ENCODE data around the gene MAP4K3.

Gene MAP4K3

DNA sequence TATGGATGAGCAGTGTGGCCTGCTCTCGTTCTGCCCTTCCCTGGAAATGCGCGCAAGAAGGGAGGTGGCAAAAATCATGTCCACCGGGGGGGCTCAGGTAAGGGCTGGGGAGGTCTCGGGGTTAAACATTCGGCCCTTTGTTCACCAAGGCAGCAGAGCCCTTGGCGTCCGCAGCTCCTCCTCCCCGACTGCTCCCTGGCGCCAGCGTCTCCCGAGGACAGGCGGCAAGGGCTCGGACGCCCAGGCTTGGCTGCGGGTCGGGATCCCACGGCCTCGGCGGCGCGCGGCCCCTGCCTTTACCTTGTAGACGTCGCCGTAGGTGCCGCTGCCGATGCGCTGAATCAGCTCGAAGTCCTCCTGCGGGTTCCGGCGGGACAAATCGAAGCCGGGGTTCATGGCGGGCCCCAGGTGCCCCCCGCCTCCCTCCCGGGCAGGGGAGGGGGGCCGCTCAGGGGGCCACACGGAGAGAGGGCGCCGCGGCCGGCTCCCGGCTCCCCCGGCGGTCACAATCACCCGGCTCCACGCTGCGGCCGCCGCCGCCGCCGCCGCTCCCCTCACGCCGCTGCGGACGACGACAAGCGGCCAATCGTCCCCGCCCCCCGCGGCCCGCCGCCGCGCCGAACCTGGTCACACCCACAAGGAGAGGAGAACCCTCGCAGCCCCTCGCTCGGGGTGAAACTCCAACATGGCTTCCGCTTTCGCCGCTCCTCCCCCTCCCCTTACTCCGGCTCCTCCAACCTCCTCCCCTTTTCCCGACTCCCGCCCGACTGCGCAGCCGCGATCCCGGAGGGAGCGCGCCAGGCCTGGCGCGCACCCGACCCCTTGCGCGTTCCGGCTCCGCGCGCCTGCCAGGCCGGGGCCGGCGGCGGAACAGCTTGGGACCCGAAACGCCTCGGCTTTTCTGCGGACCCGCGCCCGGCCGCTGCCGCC is at the start of gene MAP4K3:
MAP4K3 (minus strand) TSS at position 694 of the 930 bp plus-strand sequence; CDS start at position 396, 298 bp downstream.
- DNase-seq: peak; percentile 95 to 97

DNA sequence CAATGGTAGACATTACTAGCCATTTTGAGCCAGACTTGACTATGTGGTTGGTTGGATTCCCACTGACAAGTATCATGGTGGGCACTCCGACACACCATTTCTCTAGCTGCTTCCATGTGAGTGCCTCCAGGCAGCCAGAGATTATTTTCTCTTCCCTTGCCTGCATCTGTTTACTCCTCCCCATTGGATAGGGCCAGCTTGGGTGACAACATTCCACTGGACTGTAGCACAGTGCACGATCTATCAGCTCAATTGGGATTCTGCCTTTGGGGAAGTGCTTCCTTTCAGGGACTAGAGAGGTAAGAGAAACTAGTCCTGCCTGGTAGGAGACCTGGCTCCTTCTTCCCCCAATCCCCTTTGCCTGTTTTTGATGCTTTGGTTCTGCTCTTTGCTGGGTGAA is 49.0 kb upstream of the MAP4K3 start:
- DNase-seq: no peak

DNA sequence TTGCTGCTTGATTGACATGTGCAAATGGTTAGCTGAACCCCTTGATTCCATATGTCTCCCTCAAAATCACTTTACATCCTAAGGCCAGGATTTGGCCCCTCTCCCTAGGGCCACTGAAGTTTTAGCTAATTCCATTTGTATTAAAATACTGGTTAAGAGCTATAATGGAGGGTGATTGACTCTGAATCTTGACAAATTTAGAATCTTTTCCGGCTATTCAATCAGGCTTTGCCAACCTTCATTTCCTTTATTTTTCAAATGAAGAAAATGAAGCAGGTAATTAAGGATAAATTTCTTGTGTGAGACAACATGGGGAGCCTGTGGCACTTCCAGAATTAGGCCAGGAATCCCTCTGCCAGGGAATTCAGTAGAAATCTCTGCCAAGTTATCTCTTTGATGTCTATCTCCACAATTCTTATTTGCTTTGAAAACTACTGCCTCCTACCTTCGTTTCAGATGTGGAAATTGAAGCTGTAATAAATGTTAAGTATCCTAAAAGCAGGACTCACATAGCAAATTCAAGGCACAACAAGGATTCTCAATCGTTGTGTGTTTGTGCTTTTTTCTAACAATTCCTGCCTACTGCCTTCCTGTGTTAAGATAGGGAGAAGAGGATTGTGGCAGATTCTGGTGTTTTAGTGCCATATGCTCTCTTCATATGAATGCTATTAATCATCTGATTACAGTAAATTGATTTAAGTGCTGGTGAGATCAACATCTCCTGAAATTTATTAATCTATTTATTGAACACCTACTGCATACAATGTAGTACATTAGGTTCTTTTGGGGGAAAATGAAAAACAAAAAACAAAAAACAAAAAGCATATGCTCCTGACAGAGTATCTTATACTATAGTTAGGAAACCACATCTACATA is 47.8 kb upstream of the MAP4K3 start:
- DNase-seq: peak in 1 of 2 experiments; percentile 27

DNA sequence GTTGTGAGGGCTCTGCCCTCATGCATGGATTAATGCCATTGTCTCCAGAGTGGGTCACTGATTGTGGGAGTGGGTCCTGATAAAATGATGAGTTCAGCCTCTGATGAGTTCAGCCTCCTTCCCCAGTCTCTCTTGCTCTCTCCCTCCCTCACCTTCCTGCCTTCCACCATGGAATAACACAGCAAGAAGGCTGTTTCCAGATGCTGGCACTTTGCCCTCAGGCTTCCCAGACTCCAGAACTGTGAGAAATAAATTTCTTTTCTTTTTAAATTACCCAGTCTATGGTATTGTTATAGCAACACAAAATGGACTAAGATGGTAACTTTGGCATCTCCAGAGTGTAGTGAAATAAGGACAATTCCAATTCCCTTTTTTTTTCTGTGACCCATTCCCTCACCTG is 47.1 kb upstream of the MAP4K3 start:
- DNase-seq: peak in 1 of 2 experiments; percentile 16

DNA sequence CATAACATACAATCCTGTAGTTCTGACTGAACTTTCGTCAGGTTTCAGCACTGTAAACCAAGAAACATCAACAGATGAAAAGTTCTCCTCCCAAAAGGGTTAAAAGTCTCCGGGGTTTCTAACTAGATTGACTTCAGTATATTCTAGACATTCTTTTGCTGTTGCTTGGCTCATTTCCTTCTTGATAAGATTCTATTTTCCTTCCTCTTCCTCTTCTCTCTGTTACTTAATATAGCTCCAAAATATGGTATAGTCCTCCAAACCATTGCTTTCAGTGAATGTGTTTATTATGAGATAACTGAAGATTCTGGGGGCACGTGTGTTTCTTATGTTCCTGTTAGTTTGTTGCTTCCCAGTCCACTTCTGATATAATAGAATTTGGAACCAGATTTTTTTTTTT is 46.4 kb upstream of the MAP4K3 start:
- DNase-seq: no peak

DNA sequence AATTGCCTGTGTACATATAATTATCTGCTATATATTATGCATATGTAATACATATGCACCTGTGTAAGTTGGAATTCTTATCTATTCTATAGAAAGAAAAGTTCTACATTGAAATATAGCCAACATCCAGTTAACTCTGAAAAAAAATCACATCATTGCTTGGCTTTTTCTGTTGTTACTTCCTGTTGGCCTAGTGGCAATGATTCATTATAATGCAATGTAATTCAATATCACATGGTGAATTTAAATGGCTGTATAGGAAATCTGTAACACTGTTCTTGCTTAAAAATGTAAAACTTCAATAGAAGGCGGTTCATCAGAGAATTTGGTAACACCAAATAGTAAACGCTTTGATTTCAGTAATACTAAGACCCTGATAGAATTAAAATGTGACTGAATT is 44.5 kb upstream of the MAP4K3 start:
- DNase-seq: no peak

DNA sequence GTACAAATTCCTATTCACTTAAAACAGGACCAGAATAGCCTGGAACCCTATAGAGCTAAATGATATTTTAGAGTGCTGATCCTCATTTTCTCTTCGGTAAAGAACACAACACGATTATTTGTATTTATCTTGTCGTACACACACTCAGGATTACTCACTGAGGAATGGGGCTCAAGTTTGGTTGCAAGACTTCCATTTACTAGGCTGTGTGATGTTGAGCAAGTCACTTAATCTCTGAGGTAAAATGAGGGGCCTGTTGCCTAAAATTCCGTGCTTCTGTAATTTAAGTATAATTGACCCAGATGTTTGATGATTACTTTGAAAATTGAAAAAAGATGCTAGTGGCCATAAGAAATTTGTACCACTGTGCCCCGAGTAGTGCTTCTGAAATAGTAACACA is 42.6 kb upstream of the MAP4K3 start:
- DNase-seq: no peak

DNA sequence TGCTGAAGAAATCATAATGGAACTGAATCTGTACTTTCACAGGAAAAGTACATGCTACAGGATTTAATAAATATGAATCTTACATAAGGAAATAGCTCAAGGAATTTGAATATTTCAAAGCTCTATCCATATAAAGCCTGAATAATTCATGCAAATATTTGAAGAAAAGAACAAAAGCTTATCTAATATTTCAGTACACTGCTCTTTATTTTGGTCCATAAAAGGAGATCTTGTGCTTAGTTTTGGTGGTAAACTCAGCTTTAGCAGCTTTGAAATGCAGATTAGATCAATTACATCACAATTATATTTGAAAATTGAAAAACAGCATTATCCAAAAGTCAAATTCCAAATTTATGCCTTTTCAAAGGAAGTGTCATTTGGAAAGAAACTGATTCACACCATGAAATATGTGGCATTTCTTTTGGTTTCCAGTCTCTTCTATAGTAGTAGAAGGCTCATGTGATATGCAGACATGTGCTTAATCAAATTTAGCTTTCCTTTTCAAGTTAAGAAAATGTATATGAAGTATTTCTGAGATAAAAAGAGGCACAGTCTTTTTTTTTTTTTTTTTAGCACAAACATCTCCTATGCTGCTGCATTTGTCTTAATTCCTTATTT is 42.1 kb upstream of the MAP4K3 start:
- DNase-seq: no peak

DNA sequence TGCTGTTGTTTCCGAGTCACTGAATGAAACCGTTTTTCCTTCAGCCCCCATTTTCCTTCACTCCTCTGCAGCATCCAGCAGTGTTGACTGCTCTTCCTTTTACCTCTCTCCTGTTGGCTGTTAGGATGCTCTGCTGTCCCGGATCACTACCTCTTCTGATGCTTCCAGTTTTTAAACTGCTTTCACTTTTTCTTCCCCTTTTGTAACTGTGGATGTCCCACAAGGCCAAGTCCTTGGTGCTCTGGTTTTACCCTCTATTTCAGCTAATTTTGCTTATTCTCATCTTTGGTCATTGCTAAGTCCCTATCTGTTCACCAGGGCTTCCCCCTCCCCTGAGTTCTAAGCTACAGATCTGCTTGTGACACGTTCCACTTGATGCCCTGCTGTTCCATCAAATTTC is 39.4 kb upstream of the MAP4K3 start:
- DNase-seq: no peak

DNA sequence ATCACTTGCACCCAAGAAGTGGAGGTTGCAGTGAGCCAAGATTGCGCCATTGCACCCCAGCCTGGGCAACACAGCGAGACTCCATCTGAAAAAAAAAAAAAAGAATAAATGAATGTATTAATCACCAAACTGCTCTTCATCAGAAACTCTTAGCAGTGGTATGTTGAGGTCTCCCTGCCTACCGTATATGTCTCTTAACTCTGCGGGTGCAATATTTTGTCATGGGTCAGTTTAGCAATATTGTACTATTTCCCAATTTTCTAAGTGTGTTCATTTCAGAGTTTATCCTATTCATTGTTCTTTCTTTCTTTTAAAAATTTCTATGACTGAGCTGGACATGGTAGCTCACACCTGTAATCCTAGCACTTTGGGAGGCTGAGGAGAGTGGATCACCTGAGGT is 37.9 kb upstream of the MAP4K3 start:
- DNase-seq: no peak

DNA sequence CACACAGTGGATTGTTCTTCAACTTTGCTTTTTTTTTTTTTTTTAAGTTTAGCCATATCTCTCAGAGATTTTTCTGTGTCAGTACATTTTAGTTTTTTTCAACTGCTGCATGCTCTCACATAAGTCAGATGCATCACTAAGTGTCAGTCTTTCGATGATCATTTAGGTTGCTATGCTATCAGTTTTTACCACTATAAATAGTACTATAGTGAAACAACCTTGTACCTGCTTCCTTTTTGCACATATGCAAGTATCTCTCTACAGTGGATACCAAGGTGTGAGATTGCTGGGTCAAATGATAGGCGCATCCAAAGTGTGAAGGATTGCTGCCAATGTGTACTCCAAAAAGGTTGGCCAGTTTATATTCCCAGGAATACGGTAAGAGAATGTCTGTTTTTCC is 33.5 kb upstream of the MAP4K3 start:
- DNase-seq: no peak

DNA sequence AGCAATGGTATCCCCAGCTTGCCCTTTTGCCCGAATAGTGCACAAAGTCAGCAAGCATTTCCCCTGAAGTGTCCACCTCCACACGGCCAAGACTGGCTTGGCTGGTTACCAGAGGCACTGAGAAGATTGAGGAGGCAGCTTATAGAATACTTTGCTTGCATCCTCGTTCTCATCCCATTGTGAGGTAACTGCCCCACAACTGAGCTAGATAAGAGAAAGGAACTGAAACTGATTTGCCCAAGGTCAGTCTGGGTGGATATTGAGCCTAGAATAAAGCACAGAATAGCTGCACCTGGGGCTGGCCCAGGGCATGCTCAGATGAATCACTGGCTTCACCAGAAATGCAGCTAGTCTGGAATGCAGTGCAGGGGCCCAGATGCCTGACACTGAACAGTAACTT is 32.7 kb upstream of the MAP4K3 start:
- DNase-seq: no peak

DNA sequence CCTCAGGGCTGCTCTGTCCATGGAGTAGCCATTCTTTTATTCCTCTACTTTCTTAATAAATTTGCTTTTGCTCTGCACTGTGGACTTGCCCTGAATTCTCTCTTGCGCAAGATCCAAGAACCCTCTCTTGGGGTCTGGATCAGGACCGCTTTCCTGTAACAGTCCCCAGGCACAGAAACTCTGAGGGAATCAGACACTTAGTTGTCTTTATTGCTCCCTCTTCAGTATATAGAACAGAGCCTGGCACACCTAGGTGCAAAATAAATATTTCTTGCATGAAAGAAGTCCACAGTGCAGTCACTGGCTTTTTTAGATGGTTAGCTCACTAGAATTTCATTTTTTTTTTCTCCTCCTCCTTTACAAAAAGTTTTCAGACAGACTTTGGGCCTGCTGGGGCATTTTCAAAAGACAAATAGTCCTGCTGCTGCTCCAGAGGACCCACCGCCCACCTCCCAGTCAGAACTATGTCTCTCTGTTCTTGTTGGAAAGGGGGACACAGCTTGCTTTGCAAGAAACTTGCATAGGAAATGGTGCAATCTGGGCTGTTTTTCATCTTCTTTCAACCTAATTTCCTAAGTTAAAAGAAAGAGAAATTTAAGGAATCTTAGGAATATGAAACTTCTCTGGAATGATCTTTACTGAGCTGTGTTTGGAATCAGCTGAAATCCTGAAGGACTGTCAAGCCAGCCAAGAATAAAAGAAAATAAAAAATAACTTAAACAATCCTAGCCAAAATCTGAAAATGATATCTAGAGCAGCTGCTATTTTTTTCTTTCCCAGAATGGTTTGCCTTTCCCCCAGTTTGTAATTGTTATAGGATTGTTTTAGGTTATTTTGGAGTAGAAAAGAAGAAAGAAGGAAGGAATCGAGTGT is 31.7 kb upstream of the MAP4K3 start:
- DNase-seq: no peak

DNA sequence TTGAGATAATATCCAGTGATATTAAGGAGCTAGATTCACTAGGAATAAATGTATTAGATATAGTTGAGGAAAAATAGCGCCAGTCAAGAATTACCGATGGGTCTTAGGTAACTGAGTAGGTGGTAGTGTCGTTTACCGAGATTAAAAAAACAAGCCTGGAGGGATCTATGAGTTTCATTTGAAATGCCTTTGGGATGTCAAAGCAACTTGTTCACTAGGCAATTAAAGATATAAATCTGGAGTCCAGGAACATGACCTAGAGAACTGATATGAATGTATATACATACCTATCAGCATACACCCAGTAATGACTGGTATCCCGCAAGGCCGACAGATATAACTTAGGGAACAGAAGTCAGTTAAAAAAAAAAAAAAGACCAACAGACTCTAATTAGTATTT is 29.2 kb upstream of the MAP4K3 start:
- DNase-seq: no peak

DNA sequence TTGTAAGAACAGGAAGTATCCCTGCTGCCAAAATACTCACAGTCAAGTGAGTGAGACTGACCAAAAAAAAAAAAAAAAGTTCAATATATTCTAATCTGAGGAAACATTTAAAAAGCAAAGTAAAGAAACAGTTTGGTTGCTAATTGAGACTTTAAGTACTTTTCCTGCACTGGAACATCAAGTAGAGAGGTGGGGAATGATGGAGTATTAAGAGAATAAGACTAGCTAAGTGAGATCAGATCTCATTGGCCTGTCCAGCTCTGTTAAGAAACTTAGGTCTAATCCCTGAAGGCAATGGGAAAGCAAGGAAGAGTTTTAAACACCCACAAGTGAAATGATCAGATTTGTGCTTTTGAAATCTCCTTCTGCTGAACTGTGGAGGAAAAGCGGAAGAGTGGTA is 27.8 kb upstream of the MAP4K3 start:
- no peak for DNase-seq

DNA sequence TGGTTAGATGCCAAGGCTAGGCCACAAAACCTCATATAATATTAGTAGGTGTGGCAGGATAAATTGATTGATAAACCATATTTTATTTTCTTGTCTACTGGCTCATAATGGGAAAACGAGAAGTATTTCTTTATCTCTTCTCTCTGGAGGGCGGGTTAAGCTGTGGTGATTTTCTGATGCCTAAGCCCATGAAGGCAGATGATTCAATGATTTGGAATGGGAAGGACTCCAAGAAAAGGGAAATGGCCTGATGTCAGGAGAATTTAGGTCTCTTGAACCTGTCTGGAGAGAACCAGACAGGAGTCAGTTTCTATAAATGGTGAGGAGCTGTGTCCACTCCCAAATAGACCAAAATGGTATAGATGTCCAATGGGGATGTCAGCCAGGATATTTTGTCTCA is 18.7 kb upstream of the MAP4K3 start:
- DNase-seq: no peak

DNA sequence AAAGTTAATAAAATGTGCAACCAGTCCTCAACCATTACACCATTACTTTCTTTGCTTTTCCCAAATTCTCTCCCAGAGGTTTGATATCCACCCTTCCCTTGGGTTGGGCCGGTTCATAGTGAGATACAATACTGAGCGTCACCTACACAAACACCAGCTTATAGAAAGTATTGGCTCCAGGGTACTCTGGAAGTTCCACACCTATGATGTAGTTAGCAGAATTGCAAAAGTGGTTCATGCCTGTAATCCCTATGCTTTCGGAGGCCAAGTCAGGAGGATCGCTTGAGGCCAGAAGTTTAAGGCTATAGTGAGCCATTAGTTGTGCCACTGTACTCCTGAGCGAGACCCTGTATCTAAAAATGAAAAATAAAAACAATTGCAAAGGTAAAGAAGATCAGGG is 15.3 kb upstream of the MAP4K3 start:
- DNase-seq: no peak

DNA sequence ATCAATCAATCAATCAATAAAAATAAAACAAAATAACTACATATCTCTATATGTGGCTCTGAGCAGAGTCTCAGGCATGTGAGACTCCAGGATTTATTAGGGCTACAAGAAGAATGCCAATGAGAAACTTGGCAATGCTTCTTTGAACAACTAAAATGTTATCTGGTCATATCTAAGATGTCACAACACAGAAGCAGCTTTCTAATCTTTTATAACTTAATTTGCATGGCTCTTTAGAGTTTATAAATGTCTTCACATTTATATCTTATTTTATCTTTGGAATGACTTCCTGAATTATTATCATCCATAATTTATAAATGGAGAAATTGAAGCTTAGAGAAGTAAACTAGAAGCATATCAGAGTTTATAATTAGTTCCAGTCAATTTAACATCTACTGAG is 14.9 kb upstream of the MAP4K3 start:
- no peak for DNase-seq

DNA sequence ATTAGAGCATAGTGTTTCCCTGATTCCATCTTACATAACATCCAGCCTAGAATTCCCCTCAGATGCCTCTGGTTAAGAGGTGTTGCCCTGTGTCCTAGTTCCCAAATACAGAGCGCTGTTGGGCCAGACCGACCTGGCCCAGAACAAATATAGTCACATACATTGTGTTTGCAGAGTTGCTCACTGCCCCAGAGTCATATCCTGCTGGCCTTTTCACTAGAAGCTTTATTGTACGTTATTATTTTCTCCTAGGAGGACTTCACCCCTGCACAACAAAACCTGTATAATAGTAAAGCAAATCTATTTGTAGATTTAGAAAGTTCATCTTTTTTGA is 11.1 kb upstream of the MAP4K3 start:
- no peak for DNase-seq

DNA sequence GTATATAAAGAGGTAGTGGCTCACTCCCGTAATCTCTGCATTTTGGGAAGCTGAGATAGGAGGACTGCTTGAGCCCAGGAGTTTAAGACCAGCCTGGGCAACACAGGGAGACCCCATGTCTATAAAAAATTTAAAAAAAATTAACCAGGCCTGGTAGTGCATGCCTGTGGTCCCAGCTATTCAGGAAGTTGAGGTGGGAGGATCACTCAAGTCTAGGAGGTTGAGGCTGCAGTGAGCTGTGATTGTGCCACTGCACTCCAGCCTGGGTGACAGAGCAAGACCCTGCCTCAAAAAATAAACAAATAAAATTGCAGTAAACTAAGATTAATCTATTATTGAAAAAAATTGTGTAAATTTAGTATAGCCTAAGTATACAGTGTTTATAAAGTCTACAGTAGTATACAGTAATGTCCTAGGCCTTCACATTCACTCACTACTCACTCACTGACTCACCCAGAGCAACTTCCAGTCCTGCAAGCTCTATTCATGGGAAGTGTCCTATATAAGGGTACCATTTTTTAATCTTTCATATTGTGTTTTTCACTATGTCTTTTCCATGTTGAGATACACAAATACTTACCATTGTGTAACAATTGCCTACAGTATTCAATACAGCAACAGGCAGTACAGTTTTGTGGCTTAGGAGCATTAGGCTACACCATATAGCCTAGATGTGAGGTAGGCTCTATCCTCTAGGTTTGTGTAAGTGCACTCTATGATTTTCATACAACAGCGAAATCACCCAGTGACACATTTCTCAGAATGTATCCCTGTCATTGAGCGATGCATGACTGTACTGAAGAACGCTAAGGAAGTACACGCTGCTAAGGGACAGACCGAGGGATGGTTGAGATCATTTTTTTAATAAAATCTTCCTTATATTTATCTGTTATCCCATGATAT is 10.4 kb upstream of the MAP4K3 start:
- no peak for DNase-seq

DNA sequence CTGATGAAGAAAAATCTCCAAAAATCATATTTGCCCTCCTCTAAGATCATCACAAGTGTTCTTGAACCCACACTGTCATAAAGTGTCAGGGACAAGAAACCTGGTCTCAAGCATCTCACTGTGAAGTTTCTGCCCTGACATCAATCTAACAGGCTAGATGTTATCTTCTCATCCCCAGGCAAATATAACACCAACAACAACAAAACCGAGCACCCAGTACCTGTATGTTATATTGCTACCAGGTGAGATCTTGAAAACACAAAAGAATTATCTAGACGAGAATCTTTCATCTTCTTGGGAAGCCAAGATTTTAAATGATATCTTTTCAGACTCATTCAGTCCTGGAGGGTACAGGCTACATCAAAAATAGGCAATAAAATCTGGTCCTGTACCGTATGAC is 8.8 kb upstream of the MAP4K3 start:
- no peak for DNase-seq

DNA sequence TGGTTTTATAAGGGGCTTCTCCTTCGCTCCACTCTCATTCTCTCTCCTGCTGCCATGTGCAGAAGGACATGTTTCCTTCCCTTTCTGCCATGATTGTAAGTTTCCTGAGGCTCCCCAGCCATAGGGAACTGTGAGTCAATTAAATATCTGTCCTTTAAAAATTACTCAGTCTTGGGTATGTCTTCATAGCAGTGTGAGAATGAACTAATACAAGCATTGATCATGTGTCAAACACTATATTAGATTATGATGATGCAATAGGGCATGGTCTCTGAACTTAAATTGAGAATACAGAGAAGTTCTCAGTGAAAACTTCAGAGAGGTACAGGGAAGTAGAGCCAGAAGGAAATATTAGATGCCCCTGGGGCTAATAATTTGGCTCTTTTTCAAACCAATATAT is 5.9 kb upstream of the MAP4K3 start:
- DNase-seq: no peak

Measured in NCI-H524 (cell line).